G401.6 (cell line): Measurements from ENCODE around the gene TIGD4.

ENCODE experiments used
- FAIRE-seq: peaks from 2 replicates; lab custom pipeline; 2012; peaks lifted over from hg19 to GRCh38; lab: Jason Lieb, UNC

TIGD4 gene

GRCh38 chr4:152779513-152780266, at the start of gene TIGD4, which contains the start of gene ARFIP1:
Gene TIGD4, minus strand, starts transcription at chr4:152779730. Its CDS starts 8,726 bp downstream, at chr4:152771004.
Gene ARFIP1, plus strand, starts transcription at chr4:152779954. Its CDS starts 49,680 bp downstream, at chr4:152829634.
- peak; percentile 98 for FAIRE-seq

DNA sequence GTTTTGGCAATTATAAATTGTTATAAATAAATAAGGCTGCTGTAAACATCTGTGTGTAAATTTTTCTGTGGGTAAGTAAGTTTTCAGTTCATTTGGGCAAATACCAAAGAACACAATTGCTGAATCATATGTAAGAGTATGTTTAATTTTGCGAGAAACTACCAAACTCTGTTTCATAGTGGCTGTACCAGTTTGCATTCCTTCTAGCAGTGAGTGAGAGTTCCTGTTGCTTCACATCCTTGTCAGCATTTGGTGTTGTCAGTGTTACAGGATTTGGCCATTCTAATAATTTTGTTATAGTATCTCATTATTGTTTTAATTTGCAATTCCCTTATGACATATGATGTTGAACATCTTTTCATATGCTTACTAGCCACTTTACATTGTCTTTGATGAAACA, 48.6 kb upstream of the TIGD4 start:
- FAIRE-seq = no peak

DNA sequence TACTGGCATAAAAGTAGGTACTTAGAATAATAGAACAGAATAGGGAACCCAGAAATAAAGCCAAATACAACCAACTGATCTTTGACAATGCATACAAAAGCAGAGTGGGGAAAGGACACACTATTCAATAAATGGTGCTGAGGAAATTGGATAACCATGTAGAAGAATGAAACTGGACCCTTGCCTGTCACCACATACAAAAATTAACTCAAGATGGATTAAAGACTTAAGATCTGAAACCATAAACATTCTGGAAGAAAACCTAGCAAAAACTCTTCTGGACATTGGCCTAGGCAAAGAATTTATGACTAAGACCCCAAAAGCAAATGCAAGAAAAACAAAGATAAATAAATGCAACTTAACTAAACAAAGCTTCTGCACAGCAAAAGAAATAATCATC, 45.8 kb upstream of the TIGD4 start:
- no peak for FAIRE-seq

GRCh38 chr4:152824561-152824960, 45.0 kb upstream of the TIGD4 start:
- no peak for FAIRE-seq

- no peak for FAIRE-seq
These were observed 42.8 kb upstream of the TIGD4 start for GRCh38 chr4:152822323-152822722.

- FAIRE-seq = no peak
These were observed 40.5 kb upstream of the TIGD4 start for GRCh38 chr4:152820073-152820472.

GRCh38 chr4:152819026-152819645, 39.6 kb upstream of the TIGD4 start:
- FAIRE-seq = no peak

- no peak for FAIRE-seq
These were observed 37.8 kb upstream of the TIGD4 start for GRCh38 chr4:152817331-152817730.

GRCh38 chr4:152815078-152815477, 35.5 kb upstream of the TIGD4 start:
- FAIRE-seq = no peak

DNA sequence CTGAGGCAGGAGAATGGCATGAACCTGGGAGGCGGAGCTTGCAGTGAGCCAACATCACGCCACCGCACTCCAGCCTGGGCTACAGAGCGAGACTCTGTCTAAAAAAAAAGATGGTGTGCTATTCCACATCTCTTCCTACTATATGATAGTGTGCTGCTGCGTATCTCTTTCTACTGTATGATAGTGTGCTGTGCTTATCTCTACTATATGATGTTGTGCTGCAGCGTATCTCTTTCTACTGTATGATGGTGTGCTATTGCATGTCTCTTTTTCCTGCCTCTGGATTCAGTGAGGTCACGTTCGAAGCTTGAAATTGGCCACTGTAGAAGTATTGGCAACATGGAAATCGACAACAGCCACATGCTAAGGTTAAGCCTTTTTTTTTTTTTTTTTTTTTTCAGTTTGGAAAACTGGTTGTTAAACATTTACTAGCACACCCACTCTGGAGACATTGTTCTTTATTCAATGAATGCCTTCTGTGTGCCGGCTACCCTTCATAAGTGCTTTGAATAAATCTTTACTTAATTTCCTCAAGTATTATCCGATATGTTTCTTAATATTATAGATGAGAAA, 31.3 kb upstream of the TIGD4 start:
- no peak for FAIRE-seq

DNA sequence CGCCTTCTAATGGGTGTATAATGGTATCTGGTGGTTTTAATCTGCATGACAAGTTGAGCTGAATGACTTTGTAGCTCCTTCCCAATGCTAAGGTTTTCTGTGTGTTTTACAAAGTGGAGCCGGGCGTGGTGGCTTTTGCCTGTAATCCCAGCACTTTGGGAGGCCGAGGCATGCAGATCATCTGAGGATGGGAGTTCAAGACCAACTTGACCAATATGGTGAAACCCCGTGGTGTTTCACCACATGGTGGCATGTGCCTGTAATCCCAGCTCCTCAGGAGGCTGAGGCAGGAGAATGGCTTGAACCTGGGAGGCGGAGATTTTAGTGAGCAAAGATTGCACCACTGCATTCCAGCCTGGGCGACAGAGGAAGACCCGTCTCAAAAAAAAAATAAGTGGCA, 29.1 kb upstream of the TIGD4 start:
- no peak for FAIRE-seq

- FAIRE-seq = no peak
These were observed 27.8 kb upstream of the TIGD4 start for GRCh38 chr4:152807294-152807829.

DNA sequence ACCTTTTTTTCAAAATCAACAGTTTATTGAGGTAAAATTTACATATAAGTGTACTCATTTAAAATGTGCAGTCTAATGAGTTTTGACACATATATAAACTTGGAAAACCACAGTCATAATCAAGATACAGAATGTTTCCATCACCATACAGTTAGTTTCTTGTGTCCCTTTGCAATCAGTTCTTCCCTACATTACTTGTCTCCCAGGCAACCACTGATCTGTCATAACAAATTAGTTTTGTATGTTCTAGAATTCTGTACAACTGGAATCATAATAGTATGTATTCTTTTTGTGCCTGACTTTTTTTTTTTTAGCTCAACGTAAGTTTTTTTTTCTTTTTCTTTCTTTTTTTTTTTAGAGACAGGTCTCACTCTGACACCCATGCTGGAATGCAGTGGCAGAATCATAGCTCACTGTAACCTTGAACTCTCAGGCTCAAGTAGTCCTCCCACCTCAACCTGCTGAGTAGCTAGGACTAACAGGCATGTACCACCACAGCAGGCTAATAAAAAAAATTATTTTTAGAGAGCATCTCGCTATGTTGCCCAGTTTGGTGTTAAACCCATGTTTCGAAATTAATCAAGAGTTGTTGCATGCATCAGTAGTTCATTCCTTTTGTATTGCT, 27.1 kb upstream of the TIGD4 start:
- no peak for FAIRE-seq

DNA sequence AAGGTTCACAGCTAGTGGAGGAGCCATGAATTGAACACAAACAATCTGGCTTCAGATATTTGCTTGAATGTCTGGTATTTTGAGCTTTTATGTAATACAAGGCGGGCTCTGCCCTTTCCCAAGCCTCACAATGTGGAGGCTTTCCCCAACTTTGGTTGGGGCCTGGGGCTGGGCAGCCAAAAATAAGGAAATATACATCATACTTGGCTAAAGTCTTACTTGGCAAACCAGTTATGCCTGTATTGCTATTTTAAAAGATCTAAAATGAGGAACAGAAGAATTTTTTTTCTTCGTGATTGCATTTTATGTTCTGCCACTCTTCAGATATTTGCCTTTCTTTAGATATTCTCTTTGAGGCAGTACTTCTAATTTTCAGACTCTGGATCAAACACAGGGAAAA, 26.3 kb upstream of the TIGD4 start:
- no peak for FAIRE-seq

GRCh38 chr4:152805071-152805650, 25.6 kb upstream of the TIGD4 start:
- no peak for FAIRE-seq

DNA sequence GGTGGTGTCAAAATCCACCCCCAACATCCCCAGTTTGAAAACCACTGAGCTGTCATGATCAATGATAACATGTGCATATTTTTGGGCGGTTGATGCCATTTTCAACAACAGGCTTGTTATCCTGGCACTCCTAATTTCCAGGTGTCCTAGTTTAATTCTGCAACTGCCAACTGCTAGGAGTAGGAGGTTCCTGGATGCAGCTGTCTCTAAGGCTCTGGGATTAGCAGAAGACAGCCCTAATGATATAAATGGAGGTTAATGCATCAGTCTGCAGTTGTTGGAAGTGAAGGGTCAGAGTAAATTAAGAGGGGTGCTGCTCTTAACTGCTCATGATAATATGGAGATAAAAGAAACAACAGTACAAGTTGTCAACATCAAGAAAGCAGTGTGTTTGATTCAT, 24.0 kb upstream of the TIGD4 start:
- no peak for FAIRE-seq

GRCh38 chr4:152795891-152796290, 16.4 kb upstream of the TIGD4 start:
- no peak for FAIRE-seq

GRCh38 chr4:152786627-152787026, 7.1 kb upstream of the TIGD4 start:
- no peak for FAIRE-seq

- peak; percentile 45 for FAIRE-seq
These were observed 6.4 kb upstream of the TIGD4 start for GRCh38 chr4:152785639-152786615.

- no peak for FAIRE-seq
These were observed 5.2 kb upstream of the TIGD4 start for GRCh38 chr4:152784490-152785350.
